HepG2 (cell line): ENCODE data around the gene ABHD1.

ENCODE experiments used
- EZH2 ChIP-seq: conservative IDR thresholded peaks from 2 replicates; pipeline ENCODE4 v1.6.1; 2012; ENCODE audit warnings: mild to moderate bottlenecking, low read depth, low read length, moderate library complexity
- PITX1 ChIP-seq: sonication (generic); formaldehyde crosslinking; IDR thresholded peaks from 2 replicates; pipeline ENCODE4 v1.5.1; 2020; ENCODE audit warnings: mild to moderate bottlenecking, missing genetic modification reagents
- ZNF660 ChIP-seq: sonication (generic); formaldehyde crosslinking; IDR thresholded peaks from 2 replicates; pipeline ENCODE4 v1.5.1; 2020; ENCODE audit warnings: mild to moderate bottlenecking, low read depth, missing genetic modification reagents, borderline replicate concordance

GRCh38 chr2:27086090-27086723 lies 37.4 kb upstream of the ABHD1 start:
- TF ChIP-seq PITX1 (CRISPR knock-in tag) = no peak
- no peak for TF ChIP-seq EZH2
- no peak for TF ChIP-seq ZNF660
